NB4 (cell line): ENCODE measurements around the gene PRRT1.

Experiments
- CTCF ChIP-seq: IDR thresholded peaks from one replicate; pipeline ENCODE4 v1.5.1; 2012; ENCODE audit warnings: low read depth, low read length
- POLR2A ChIP-seq: IDR thresholded peaks from 2 replicates; pipeline ENCODE4 v1.6.1; 2011; ENCODE audit warnings: mild to moderate bottlenecking; ENCODE audit not compliant: insufficient read length; ENCODE audit errors: extremely low read depth
- TF ChIP-seq, protein P1 (sequence below): IDR thresholded peaks from 2 replicates; pipeline ENCODE4 v1.6.1; 2011; ENCODE audit warnings: low read depth, low read length

DNA sequence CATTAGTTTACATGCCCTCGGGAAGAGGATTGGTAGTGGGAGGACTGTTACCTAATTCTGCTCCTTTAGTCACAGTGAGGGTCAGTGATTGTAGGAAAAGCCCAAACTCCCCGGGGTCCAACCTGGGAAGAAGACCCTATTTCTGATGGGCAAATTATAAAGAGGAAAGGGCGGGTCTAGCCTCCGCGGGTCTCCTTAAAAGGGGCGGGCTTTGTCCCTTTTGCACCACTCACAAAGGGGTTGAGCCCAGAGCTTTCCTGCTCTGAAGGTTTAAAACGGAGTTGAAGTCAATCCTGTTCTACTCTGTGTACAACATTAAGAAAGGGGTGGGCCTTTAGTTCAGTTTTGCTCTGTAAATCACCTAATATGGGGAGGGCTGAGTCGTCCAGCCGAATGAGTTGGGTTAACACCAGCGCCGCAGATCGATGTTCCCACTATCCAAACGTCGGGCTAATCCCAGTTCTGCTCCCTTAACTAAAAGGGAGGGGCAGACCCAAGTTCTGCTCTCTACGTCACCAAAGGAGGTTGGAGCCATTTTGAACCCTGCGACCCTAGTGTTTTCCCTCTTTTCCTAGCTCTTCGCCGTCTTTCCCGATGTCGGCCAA is 25.5 kb upstream of the PRRT1 start:
- TF ChIP-seq POLR2A (no peak), CTCF (no peak)
- TF ChIP-seq, protein P1, sequence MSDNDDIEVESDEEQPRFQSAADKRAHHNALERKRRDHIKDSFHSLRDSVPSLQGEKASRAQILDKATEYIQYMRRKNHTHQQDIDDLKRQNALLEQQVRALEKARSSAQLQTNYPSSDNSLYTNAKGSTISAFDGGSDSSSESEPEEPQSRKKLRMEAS: no peak
